Right ventricle myocardium superior (tissue), 1 donor: ENCODE results near the gene DSTYK. TPM values are rescaled to one million over a fixed set of nuclear protein-coding genes. Genes with fewer than 3 reads are reported as not detected.

ENCODE experiments used
- ATAC-seq: fragments of 200-7000 bp; cut with Tn5 transposase; one replicate; pipeline ENCODE4 v1.9.1; 2020; ENCODE audit warnings: mild to moderate bottlenecking; ENCODE audit not compliant: poor library complexity
- DNase-seq: peaks from one replicate; pipeline ENCODE4 v3.0.0-alpha.2; 2020
- intact Hi-C: fragments of 100-400 bp; cut with DNase I; formaldehyde crosslinking; loops from one replicate; pipeline ENCODE4 v1.11.2; 2022
- long read RNA-seq: library from polyadenylated mRNA; unstranded; transcript quantifications from one replicate; pipeline ENCODE4 v2.0.0, GENCODE V29; 2021
- total RNA-seq: library from RNA; stranded (reverse); fragmentation: NEBNext Ultra II Directional; extraction: Animal tissue kit (Norgen Biotek cat#: 25700); gene quantifications from one replicate; pipeline ENCODE4 v1.2.1, GENCODE V29; 2021
- donor health status: DM: no; HTN: yes; CAD: no; lungs with severe emphysema.

DSTYK gene
- total RNA-seq, result 5.3 TPM
- long read RNA-seq, full-length matches to known transcripts, result 5 of 11 reads
- long read RNA-seq, partial matches to known transcripts, result 1 of 11 reads
- long read RNA-seq, other reads (novel, unspliced or antisense), result 5 of 11 reads

GRCh38 chr1:205211169-205211838 lies at the start of gene DSTYK:
Gene DSTYK (minus strand): TSS chr1:205211702. CDS start chr1:205211535, 167 bp downstream.
- DNase-seq (peak; percentile 95), ATAC-seq (peak; percentile 98)
- intact Hi-C loops, result no loop called here

DNA sequence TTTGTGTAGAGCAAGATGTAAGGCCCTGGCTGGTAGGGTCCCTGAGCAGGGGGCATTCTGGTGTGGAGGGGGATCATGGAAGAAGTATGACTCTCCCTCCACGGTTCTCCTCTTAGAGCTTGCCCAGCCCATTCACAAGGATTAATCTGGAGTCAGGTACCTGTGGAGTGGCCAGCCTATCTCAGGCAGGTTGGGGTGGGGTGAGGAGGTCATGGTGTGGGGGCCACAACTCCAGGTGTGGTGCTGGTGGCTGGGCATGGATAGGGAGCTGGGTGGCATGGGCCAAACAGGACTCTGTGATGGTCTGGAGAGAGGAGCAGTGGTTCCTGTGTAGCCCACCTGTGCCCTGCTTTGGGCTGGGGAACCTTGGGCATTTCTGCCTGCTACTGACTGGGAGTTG lies 48.5 kb upstream of the DSTYK start:
- ATAC-seq (no peak), DNase-seq (peak; percentile 4)
- intact Hi-C loops, result loop anchor here (5.0 to 10.0 kb wide), 2 partner anchors 115 to 273 kb away; no protein-coding TSS in a partner anchor

GRCh38 chr1:205259324-205259832 lies 47.9 kb upstream of the DSTYK start:
- intact Hi-C loops, result loop anchor here (5.0 to 10.0 kb wide), 2 partner anchors 115 to 272 kb away; no protein-coding TSS in a partner anchor
- DNase-seq (peak; percentile 59), ATAC-seq (peak; percentile 6)

DNA sequence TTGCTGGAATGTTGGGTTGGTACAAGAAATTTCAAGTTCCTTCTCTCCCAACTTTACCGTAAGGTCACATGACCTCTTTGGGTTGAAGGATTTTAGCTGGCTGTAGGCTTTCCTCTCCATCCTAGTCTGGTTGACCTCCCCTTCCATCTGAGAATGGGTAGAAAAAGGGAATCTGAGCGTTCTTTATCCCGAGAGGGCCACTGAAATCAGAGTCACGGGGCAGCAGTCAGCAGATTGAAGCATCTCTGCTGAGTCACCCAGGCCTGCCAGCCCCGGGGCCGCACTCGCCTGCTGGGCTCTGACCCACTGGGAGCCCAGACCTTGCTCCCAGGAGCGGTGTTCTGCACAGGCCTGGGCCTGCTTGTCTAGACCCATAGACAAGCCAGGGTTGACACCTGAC lies 47.2 kb upstream of the DSTYK start:
- intact Hi-C loops, result loop anchor here (5.0 to 10.0 kb wide), 2 partner anchors 114 to 271 kb away; no protein-coding TSS in a partner anchor
- DNase-seq (peak; percentile 34), ATAC-seq (no peak)

DNA sequence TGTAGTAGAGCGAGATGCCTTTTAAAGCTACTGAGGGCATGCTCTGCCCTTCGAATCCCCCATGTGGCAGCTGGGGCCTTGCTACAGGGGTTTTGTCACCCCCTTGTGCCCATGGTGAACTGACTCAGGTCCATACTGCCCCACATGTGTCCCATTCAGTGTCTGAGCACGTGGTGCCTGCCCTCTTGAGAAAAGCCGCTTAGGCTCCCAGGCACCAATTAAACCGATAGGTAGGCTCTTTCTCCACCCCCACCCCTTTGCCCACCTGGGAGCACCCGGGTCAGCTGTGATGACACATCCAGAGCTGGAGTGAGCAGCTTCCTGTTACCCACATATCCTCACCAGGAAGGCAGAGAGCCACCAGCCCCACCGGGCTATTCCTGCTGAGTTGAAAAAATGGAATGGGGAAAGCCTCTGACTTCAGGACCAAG lies 46.8 kb upstream of the DSTYK start:
- DNase-seq, result peak; percentile 14
- intact Hi-C loops, result loop anchor here (5.0 to 10.0 kb wide), 2 partner anchors 113 to 271 kb away; no protein-coding TSS in a partner anchor
- no peak for ATAC-seq

GRCh38 chr1:205257735-205258134 lies 46.2 kb upstream of the DSTYK start:
- peak; percentile 3 for DNase-seq

DNA sequence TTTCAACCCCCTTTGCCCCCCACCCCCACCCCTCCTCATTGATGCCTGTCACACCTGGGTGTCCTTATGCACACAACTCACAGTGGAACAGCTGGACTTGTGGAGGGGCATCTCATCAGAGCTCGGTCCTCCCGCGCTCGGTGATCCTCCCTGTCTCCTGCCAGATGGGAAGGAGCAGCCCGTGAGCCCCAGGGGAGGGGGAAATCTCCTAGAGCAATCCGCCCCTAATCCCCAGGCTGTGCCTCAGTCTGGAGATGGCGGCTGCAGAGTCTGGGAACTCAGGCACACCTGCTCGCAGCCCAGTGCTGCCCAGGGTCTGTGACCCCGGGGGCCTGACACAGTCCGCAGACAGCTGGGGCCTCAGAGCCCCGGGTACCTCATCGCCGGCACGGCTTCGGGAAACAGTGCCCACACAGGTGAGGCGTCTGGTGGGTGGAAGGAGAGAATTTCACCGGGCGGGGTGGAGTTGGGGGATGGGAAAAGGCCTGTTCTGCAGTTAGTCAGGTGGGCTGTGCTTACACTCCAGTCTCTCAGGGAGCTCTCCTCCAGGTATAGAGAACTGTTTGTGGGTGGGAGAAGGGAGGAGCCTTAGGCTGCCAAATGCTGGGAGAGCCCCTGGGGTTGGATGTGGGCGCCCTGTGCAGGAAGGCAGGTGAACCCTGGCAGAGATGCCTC lies 45.6 kb upstream of the DSTYK start:
- intact Hi-C loops, result loop anchor here (5.0 to 10.0 kb wide), 2 partner anchors 112 to 270 kb away; no protein-coding TSS in a partner anchor
- ATAC-seq, result no peak
- peak; percentile 29 for DNase-seq

More at GRCh38 chr1:205257735-205258134, 46.2 kb upstream of the DSTYK start:
- ATAC-seq, result no peak
- intact Hi-C loops, result loop anchor here (5.0 to 10.0 kb wide), 2 partner anchors 113 to 270 kb away; no protein-coding TSS in a partner anchor

DNA sequence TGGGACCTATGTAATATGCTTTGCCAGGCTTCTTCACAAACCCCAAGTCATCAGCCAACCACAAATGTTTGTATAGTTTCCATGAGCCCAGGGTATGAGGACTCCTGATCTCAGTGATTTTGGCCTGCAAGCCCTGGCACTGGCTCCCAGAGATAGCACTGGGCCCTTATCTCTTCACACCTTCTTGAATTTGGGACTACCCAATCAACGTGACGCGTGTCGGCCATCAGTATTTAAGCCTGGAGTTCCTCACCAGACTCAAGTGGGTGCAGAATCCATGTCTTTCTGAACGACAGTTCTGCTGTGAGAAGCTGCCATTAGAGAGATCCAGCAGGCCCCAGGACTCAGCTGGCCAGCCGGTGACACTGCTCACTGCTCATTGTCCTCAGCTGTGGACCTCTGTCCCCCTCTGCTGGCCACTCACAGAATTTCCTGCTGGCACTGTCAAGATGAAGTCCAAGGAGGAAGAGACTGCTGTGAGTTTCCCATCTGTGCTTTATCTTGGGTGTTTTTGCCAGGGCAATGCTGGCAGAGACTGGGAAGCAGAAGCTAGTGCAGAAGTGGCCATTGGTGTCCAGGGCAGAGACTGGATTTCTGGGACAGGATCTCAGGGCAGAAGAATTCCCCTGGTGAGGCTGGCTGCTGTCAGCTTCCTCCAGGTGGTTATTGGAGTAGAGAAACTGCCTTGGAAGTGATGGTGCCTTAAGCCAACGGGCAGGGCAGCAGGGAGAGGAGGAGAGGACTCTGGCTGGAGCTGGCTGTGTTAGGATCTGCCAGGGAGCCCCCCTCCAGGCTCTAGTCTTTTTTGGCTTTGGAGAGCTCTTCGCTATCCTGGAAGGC lies 44.7 kb upstream of the DSTYK start:
- intact Hi-C loops, result loop anchor here (5.0 to 10.0 kb wide), 2 partner anchors 111 to 269 kb away; no protein-coding TSS in a partner anchor
- peak; percentile 94 for DNase-seq

GRCh38 chr1:205251576-205251975 lies 40.1 kb upstream of the DSTYK start:
- no peak for ATAC-seq
- intact Hi-C loops, result loop anchor here (10.0 kb wide), 1 partner anchor 107 kb away; no protein-coding TSS in a partner anchor
- DNase-seq, result peak; percentile 10

More for the DNA sequence above, 44.7 kb upstream of the DSTYK start:
- ATAC-seq, result peak; percentile 93

GRCh38 chr1:205250699-205251098 lies 39.2 kb upstream of the DSTYK start:
- no peak for ATAC-seq
- intact Hi-C loops, result loop anchor here (10.0 kb wide), 1 partner anchor 106 kb away; no protein-coding TSS in a partner anchor
- peak; percentile 23 for DNase-seq

DNA sequence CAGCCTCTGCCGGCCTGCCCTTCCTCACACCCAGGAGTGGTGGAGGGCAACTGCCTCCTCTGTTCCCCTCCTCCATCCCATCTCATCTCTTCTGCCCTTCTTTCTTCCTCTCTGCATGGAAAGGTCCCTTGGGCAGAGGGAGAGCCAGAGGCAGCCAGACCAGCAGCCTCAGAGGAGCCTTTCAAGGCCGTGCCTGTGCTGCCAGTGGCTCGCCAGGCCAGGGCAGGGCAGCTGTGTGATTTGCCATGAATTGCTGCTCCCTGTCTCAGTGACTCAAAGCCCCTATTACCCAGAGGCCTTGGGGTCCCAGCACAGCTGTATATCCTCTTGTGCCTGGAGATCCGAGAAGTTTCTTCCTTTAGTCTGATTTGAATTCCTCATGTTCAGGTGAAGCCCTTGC lies 38.1 kb upstream of the DSTYK start:
- DNase-seq, result peak; percentile 9
- ATAC-seq, result no peak

GRCh38 chr1:205248793-205249601 lies 37.5 kb upstream of the DSTYK start:
- DNase-seq (peak; percentile 70), ATAC-seq (peak; percentile 23)
- intact Hi-C loops, result no loop called here

More for the DNA sequence above, 38.1 kb upstream of the DSTYK start:
- intact Hi-C loops, result loop anchor here (10.0 kb wide), 1 partner anchor 105 kb away; no protein-coding TSS in a partner anchor

DNA sequence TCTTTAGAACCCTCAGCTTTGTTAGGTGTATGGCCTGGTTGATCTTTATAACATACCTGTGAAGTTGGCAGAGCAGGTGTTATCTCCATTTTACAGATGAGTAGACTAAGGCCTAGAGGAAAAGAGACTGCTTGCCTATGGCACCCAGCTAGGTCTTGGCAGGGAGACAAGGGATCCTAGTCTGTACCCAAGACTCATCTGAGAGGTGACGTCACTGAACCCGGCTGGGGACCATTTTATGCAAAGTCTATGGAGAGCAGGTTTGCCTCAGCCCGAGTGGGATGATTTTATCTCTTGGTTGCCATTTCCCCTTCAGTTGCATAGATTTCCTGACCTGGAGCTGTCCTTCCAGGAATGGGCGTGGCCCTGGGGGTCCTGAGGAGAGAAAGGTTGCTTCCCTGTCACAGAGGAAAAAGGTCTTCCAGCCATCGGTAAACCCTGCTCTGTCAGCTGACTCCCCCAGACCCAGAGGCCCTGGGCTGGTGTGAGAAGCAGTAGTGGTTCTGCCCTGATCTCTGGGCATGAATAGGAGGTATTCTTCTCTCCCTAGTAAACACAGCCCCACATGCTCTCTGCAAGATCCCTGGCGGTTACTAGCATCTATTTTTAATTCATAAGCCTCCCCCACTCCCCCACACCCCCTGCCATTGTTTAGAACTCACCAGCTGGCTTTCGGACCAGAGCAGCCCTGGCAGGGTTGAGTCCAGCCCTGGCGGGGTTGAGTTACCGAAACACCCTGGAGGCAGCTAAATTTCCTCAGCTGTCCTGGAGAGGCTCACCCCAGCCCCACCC lies 35.8 kb upstream of the DSTYK start:
- DNase-seq (peak; percentile 45), ATAC-seq (peak; percentile 16)
- intact Hi-C loops, result no loop called here

- intact Hi-C loops, result no loop called here
- no peak for ATAC-seq
- DNase-seq, result peak; percentile 5
These were observed 35.0 kb upstream of the DSTYK start for GRCh38 chr1:205246351-205247119.

GRCh38 chr1:205245096-205245495 lies 33.6 kb upstream of the DSTYK start:
- ATAC-seq (no peak), DNase-seq (no peak)
- intact Hi-C loops, result no loop called here

DNA sequence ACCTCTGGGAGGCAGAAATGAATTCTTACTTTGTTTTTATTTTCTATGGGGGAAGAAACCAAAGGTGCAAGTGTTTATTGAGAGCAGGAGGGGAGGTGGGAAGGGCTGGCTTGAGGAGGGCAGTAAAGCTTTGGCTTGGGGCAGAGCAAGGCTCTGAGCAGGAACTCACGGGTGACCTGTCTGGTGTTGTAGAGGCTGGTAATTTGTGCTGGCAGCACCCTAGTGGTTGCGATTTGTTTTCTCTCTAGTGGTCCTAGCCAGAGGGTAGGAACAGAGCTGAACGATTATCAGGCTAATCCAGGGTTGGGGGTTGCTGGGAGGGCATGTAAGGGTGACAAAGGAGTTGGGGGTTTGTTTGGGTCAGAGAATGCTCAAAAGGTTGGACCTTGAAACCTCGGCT lies 32.9 kb upstream of the DSTYK start:
- no peak for DNase-seq
- intact Hi-C loops, result no loop called here
- no peak for ATAC-seq
